ENCODE data around the gene NTRK2.

DNA sequence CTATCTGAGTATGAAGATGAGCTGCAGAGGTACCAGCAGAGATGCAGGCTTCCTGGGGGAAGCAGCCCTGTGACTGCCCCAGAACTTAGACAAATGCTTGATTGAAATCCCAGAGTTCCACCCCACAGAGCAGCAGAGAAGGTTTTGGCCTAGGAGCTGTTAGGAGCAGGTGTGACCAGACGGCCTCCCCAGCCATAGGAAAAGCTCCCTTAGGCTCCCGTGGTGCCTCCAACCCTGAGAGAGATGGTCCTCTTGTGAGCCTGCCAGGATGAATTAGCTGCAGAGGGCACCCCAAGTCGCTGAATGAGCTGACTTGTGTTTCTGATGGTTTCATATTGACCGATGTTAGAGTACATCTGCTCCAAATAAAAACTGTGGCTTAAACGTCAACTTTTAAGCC lies 22.1 kb downstream of the NTRK2 start:
- TF ChIP-seq SP1 (IDR thresholded peaks at IDR 0.05; ENCODE audit: low read depth, low read length) (no peak), SIX5 (IDR thresholded peaks at IDR 0.05; ENCODE audit: low read depth, low read length, severe bottlenecking) (no peak), PAX8 (IDR thresholded peaks at IDR 0.05) (no peak), POLR2AphosphoS5 (IDR thresholded peaks at IDR 0.05; ENCODE audit: low read length) (no peak), CBFB (IDR thresholded peaks at IDR 0.05; ENCODE audit: low read depth) (no peak), CTCF (IDR thresholded peaks at IDR 0.05 in 2 of 3, conservative IDR thresholded peaks at IDR 0.05 in 1 of 3; ENCODE audit: control insufficient read depth in 2 of 3, extremely low read depth in 1 of 3, insufficient read depth in 1 of 3, low read depth in 3 of 3, low read length in 3 of 3) (no peak), MXI1 (IDR thresholded peaks at IDR 0.05; ENCODE audit: low read depth, low read length) (no peak), BHLHE40 (IDR thresholded peaks at IDR 0.05; ENCODE audit: borderline replicate concordance in 1 of 2, low read depth in 2 of 2, low read length in 1 of 2) (no peak), CHD4 (IDR thresholded peaks at IDR 0.05) (no peak), EZH2 (IDR thresholded peaks at IDR 0.05; ENCODE audit: borderline replicate concordance, control insufficient read depth, low read depth, low read length) (no peak), CHD2 (IDR thresholded peaks at IDR 0.05; ENCODE audit: borderline replicate concordance, low read depth, low read length) (no peak)
